CD4-positive, alpha-beta T cell (primary cell): ENCODE measurements around the gene CLBA1. TPM values are rescaled to one million over a fixed set of nuclear protein-coding genes. Genes with fewer than 3 reads are reported as not detected.

Experiments used
- ATAC-seq: fragments of 200-7000 bp; cut with Tn5 transposase; one replicate; pipeline ENCODE4 v1.10.0; 2022; ENCODE audit warnings: mild to moderate bottlenecking; ENCODE audit not compliant: poor library complexity
- CTCF ChIA-PET: fragments of 350-600 bp; sonication (Branson Sonifier 250); formaldehyde crosslinking; loops from one replicate; lab custom pipeline; 2021; ENCODE audit warnings: antibody characterized with exemption, inconsistent platforms; lab: Charles Lee
- POLR2A ChIA-PET: fragments of 350-600 bp; sonication (Branson Sonifier 250); formaldehyde crosslinking; loops from one replicate; lab custom pipeline; 2021; ENCODE audit warnings: antibody characterized with exemption, inconsistent platforms; lab: Charles Lee
- DNase-seq, 14 experiments: peaks; one replicate each; pipeline ENCODE4 v3.0.0-alpha.2; 2013 to 2020; ENCODE audit warnings: mixed read lengths in 2 of 14
- H3K27ac ChIP-seq, 2 donors: one replicate each; pipeline versions ENCODE4 v1.5.1 to v1.7.0; 2013; ENCODE audit warnings: low read length in 2 of 2, low read depth in 1 of 2, mild to moderate bottlenecking in 1 of 2
- H3K27me3 ChIP-seq, 2 experiments: 1 replicate in 1 of 2; 2 replicates in 1 of 2; pipeline versions ENCODE4 v1.6.1 to v1.7.0; 2013; ENCODE audit warnings: low read length in 2 of 2, control low read depth in 1 of 2, mild to moderate bottlenecking in 1 of 2, moderate library complexity in 1 of 2; ENCODE audit not compliant: insufficient read depth in 2 of 2, control insufficient read depth in 1 of 2
- H3K36me3 ChIP-seq: one replicate; pipeline ENCODE4 v1.6.1; 2013; ENCODE audit warnings: low read length, control low read depth; ENCODE audit not compliant: insufficient read depth
- H3K4me1 ChIP-seq: one replicate; pipeline ENCODE4 v1.6.1; 2013; ENCODE audit warnings: low read length, control low read depth; ENCODE audit not compliant: insufficient read depth
- H3K4me3 ChIP-seq: one replicate; pipeline ENCODE4 v1.5.1; 2013; ENCODE audit warnings: mild to moderate bottlenecking, low read length, moderate library complexity
- H3K9me3 ChIP-seq, 2 experiments: 1 replicate in 1 of 2; 2 replicates in 1 of 2; pipeline versions ENCODE4 v1.6.1 to v1.7.0; 2013; ENCODE audit warnings: low read length in 2 of 2, mild to moderate bottlenecking in 2 of 2, control low read depth in 1 of 2, moderate library complexity in 1 of 2; ENCODE audit not compliant: control insufficient read depth in 1 of 2, insufficient read depth in 1 of 2
- H3K27ac Mint-ChIP-seq: one replicate; pipeline ENCODE4 v1.8.0; 2020; ENCODE audit warnings: mixed read lengths
- H3K27me3 Mint-ChIP-seq: one replicate; pipeline ENCODE4 v1.8.0; 2021; ENCODE audit warnings: mixed read lengths
- H3K36me3 Mint-ChIP-seq: one replicate; pipeline ENCODE4 v1.8.0; 2021; ENCODE audit warnings: low read depth, mixed read lengths
- H3K4me1 Mint-ChIP-seq: one replicate; pipeline ENCODE4 v1.8.0; 2021; ENCODE audit warnings: low read depth, mixed read lengths
- H3K4me3 Mint-ChIP-seq: one replicate; pipeline ENCODE4 v1.8.0; 2020; ENCODE audit warnings: mild to moderate bottlenecking, mixed read lengths
- H3K9me3 Mint-ChIP-seq: one replicate; pipeline ENCODE4 v1.8.0; 2020; ENCODE audit warnings: mixed read lengths
- CTCF ChIP-seq: fragments of 200-600 bp; IDR thresholded peaks from one replicate; pipeline ENCODE4 v1.8.0; 2022; ENCODE audit warnings: antibody characterized with exemption, mild to moderate bottlenecking
- intact Hi-C, 2 experiments: fragments of 100-400 bp; cut with DNase I in 1 of 2; cut with micrococcal nuclease in 1 of 2; formaldehyde crosslinking; loops; one replicate each; pipeline versions ENCODE4 v1.15.1 to v1.9.0; 2023 to 2025; cut with DNase I, micrococcal nuclease
- total RNA-seq, 174 experiments: library from RNA in 2 of 174; stranded (reverse) in 2 of 174; gene quantifications; one replicate each; pipeline ENCODE4 v1.2.3 and lab custom pipeline; 2021 to 2026

The CLBA1 gene
- total RNA-seq, 2 experiments from 2014 or later, result 1.7 to 1.8 TPM

GRCh38 chr14:104973385-104974145 is 12.0 kb upstream of the CLBA1 start:
- no peak overlapping the region for H3K4me3 ChIP-seq
- DNase-seq (no peak), ATAC-seq (no peak)
- H3K27me3 Mint-ChIP-seq, result peaks cover 26% of the 10 kb centered on the region
- POLR2A ChIA-PET, result no interaction called here
- peaks cover 22% of the 10 kb centered on the region for H3K4me1 ChIP-seq
- H3K27ac Mint-ChIP-seq, result no peak overlapping the region
- no peak overlapping the region for H3K27ac ChIP-seq
- H3K36me3 ChIP-seq, result no peaks in the 10 kb centered on the region
- H3K4me1 Mint-ChIP-seq, result peaks cover 5% of the 10 kb centered on the region
- CTCF ChIA-PET, result interaction anchor here (1.2 to 2.1 kb wide), 2 partner anchors 72 to 73 kb away, joined by 3 to 5 read pairs; no protein-coding TSS in a partner anchor
- TF ChIP-seq CTCF, result no peak
- H3K4me3 Mint-ChIP-seq, result no peak overlapping the region
- H3K27me3 ChIP-seq, result peaks cover 20 to 37% of the 10 kb centered on the region in 2 experiments
- no peaks in the 10 kb centered on the region for H3K36me3 Mint-ChIP-seq
- intact Hi-C loops, result loop anchor here in 1 of 2 experiments (2.0 kb wide), 1 partner anchor 113 kb away; no protein-coding TSS in a partner anchor
- H3K9me3 ChIP-seq, result peaks cover 0 to 12% of the 10 kb centered on the region in 2 experiments
- H3K9me3 Mint-ChIP-seq, result no peaks in the 10 kb centered on the region

- DNase-seq, result no peak
- H3K4me3 Mint-ChIP-seq, result no peak overlapping the region
- H3K36me3 ChIP-seq, result no peaks in the 10 kb centered on the region
- H3K27me3 Mint-ChIP-seq, result peaks cover 29% of the 10 kb centered on the region
- no peak overlapping the region for H3K27ac Mint-ChIP-seq
- no peak for ATAC-seq
- H3K27ac ChIP-seq, result no peak overlapping the region
- peaks cover 23% of the 10 kb centered on the region for H3K4me1 ChIP-seq
- peaks cover 25 to 35% of the 10 kb centered on the region in 2 experiments for H3K27me3 ChIP-seq
- CTCF ChIA-PET, result interaction anchor here (2.1 to 3.5 kb wide), 2 partner anchors 71 kb away, joined by 5 to 33 read pairs; no protein-coding TSS in a partner anchor
- POLR2A ChIA-PET, result interaction anchor here (1.9 kb wide), 1 partner anchor 71 kb away, joined by 7 read pairs; no protein-coding TSS in a partner anchor
- intact Hi-C loops, result loop anchor here in 1 of 2 experiments (2.0 kb wide), 1 partner anchor 113 kb away; no protein-coding TSS in a partner anchor
- no peaks in the 10 kb centered on the region for H3K36me3 Mint-ChIP-seq
- no peak for TF ChIP-seq CTCF
- H3K9me3 Mint-ChIP-seq, result no peaks in the 10 kb centered on the region
- peaks cover 5% of the 10 kb centered on the region for H3K4me1 Mint-ChIP-seq
- no peak overlapping the region for H3K4me3 ChIP-seq
- H3K9me3 ChIP-seq, result peaks cover 0 to 11% of the 10 kb centered on the region in 2 experiments
These were observed 11.4 kb upstream of the CLBA1 start for GRCh38 chr14:104974146-104974541.

GRCh38 chr14:104974665-104975390 is 10.8 kb upstream of the CLBA1 start:
- POLR2A ChIA-PET, result interaction anchor here (1.1 to 1.9 kb wide), 3 partner anchors 70 to 90 kb away, joined by 3 to 7 read pairs (median 4); partner anchors contain the start of gene GPR132
- H3K27ac ChIP-seq, result no peak overlapping the region
- no peaks in the 10 kb centered on the region for H3K9me3 Mint-ChIP-seq

More at GRCh38 chr14:104974665-104975390, 10.8 kb upstream of the CLBA1 start:
- CTCF ChIA-PET, result interaction anchor here (0.9 to 3.5 kb wide), 6 partner anchors 59 to 112 kb away, joined by 3 to 33 read pairs (median 3); no protein-coding TSS in a partner anchor
- Mint-ChIP-seq H3K27me3 (peaks cover 33% of the 10 kb centered on the region), H3K4me3 (no peak overlapping the region), H3K36me3 (no peaks in the 10 kb centered on the region), H3K4me1 (peaks cover 5% of the 10 kb centered on the region), H3K27ac (no peak overlapping the region)
- no peak for ATAC-seq
- TF ChIP-seq CTCF, result no peak
- Histone ChIP-seq H3K27me3 (peaks cover 25 to 29% of the 10 kb centered on the region in 2 experiments), H3K4me3 (no peak overlapping the region), H3K9me3 (peaks cover 0 to 11% of the 10 kb centered on the region in 2 experiments), H3K4me1 (peaks cover 23% of the 10 kb centered on the region), H3K36me3 (no peaks in the 10 kb centered on the region)
- DNase-seq, result peak in 1 of 14 experiments; percentile 7
- intact Hi-C loops, result loop anchor here in 1 of 2 experiments (2.0 kb wide), 1 partner anchor 112 kb away; no protein-coding TSS in a partner anchor
